Fibroblast of pulmonary artery (primary cell): ENCODE measurements around the gene COPS9.

Source experiments
- DNase-seq: peaks from one replicate; pipeline ENCODE4 v3.0.0-alpha.2; 2010; ENCODE audit warnings: low read depth
- H3K4me3 ChIP-seq: replicated peaks from 2 replicates; pipeline ENCODE4 v1.5.1; 2011; ENCODE audit warnings: low read depth, mild to moderate bottlenecking, control low read depth, low read length, moderate library complexity
- CTCF ChIP-seq: IDR thresholded peaks from 2 replicates; pipeline ENCODE4 v1.5.1; 2011; ENCODE audit warnings: mild to moderate bottlenecking, control low read depth, low read length, inconsistent platforms; ENCODE audit errors: missing control alignments

COPS9 gene

GRCh38 chr2:240136013-240136670 is at the start of gene COPS9:
COPS9 (minus strand) TSS chr2:240136305; CDS start chr2:240136284, 21 bp downstream.
- DNase-seq, result peak; percentile 89
- H3K4me3 ChIP-seq, result peak within 1 kb of the TSS; percentile 94
- no peak for TF ChIP-seq CTCF

DNA sequence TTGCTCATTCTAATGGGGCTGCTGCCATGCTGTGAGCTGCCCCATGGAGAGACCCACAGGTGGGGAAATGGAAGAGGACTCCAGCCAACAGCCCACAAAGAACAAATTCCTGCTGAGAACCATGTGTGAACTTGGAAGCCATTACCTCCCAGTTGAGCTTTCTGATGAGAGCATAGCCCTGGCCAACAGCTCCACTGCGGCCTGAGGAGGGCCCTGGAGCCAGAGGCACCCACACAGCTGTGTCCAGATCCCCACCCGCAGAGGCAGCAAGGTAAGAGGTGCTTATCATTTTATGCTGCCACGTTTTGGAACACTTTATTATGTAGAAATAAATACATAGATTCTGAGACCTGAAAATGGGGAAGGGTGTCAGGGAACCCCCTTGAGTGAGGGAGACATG is 48.6 kb upstream of the COPS9 start:
- no peak overlapping the region for H3K4me3 ChIP-seq
- DNase-seq, result no peak
- TF ChIP-seq CTCF, result no peak

GRCh38 chr2:240183875-240184590 is 47.9 kb upstream of the COPS9 start:
- no peak for DNase-seq
- TF ChIP-seq CTCF, result no peak
- H3K4me3 ChIP-seq, result no peak overlapping the region

DNA sequence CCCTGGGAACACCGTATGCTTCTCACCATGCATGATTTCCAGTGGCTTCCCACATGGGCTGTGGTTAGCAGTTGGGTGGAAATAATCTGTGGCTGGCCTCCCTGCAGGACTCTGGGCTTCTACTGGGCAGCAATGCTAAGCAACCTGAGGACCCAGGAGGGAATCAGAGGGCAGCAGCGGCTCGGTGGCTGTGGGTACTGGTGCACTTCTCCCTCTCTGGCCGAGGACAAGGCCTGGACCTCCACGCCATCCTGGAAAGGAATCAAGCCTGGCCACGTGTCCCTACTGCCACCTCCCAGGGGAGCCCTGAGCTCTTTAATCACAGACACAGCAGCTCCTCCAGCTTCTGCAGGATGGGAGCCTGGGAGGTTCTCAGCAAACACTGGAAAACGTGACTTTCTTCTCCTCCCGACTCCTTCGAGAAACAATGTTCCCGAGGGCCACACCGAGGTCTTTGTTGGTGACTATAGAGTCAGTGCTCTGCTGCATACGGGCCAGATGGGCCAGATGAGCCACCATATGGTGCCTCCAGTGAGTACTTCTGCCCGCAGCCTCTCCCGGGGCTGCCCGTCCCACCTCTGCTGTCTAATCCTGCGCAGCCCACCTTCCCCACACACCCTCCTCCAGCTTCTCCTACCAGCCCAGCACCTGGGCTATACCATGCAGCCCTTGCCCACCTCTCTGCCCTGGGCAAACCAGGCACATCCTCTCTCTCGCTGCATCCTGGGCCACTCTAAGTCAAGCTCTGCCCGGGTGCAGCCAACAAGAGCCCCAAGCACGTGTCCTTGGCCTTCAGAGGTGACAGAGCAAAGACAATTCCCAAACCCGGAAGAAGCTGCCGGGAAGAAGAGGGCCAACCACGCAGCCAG is 47.1 kb upstream of the COPS9 start:
- no peak for DNase-seq
- no peak for TF ChIP-seq CTCF
- no peak overlapping the region for H3K4me3 ChIP-seq

GRCh38 chr2:240182476-240182875 is 46.4 kb upstream of the COPS9 start:
- no peak overlapping the region for H3K4me3 ChIP-seq
- TF ChIP-seq CTCF, result no peak
- DNase-seq, result no peak

GRCh38 chr2:240182001-240182400 is 45.9 kb upstream of the COPS9 start:
- H3K4me3 ChIP-seq, result no peak overlapping the region
- no peak for TF ChIP-seq CTCF
- DNase-seq, result no peak
